Activated effector memory CD4-positive, alpha-beta T cell treated with anti-CD3 and anti-CD28 coated beads, Interleukin-2, amount 50 U/mL, for 16 hours (primary cell): ENCODE results near the gene ZBTB47.
A peak's percentile ranks its signal among the peaks of the same experiment; 100 is the strongest.

ENCODE experiments used
- DNase-seq: peaks from one replicate; pipeline ENCODE4 v3.0.0-alpha.2; 2020

ZBTB47 gene

DNA sequence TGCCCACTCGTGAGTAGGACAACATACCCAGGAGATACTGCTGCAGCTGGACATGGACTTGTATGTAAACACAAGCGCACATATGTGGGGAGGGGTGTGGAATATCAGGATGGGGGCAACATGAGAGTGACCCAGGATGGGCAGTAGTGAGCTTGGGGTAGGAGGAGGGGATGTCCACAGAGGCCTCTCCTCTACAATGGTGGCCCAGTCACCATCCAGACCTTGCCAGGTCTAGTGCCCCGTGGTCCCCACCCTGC lies 266 bp upstream of the ZBTB47 start:
- DNase-seq: no peak

- DNase-seq: peak; percentile 64
Measured at GRCh38 chr3:42654331-42655201, 1.1 kb downstream of the ZBTB47 start.

DNA sequence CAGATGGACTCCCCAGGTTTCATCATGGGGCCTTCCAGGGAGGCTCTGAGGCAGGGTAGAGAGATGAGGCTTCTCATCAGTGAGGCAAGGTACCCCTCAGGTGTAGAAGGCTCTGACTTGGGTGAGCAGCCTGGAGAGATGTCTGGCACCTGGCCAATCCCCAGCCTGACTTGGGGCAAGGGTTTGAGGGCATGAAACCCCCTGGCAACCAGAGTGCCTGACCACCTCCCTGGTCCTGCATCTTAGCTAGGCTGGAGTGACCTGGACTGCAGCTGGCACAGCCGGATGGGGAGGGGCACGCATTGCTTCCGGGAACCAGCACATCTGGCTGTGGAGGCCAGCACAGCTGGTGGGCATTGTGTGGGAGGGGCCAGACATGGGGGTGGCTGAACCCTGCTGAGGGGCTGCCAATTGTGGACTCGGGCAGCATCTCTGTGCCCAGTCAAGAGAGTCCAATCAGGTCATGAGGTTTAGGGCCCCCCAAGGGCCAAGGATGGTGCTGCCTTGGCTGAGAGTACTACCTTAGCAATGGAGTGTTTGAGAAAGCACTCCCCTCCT lies 1.9 kb downstream of the ZBTB47 start:
- peak; percentile 63 for DNase-seq

GRCh38 chr3:42655980-42656679 lies 2.6 kb downstream of the ZBTB47 start:
- no peak for DNase-seq

- no peak for DNase-seq
Measured at GRCh38 chr3:42656680-42657610, 3.4 kb downstream of the ZBTB47 start.

- DNase-seq: no peak
Measured at GRCh38 chr3:42657675-42658074, 4.2 kb downstream of the ZBTB47 start.

- peak; percentile 56 for DNase-seq
Measured at GRCh38 chr3:42658091-42658770, 4.7 kb downstream of the ZBTB47 start.

- peak; percentile 54 for DNase-seq
Measured at GRCh38 chr3:42658771-42659390, 5.4 kb downstream of the ZBTB47 start.

GRCh38 chr3:42659451-42660130 lies 6.1 kb downstream of the ZBTB47 start:
- peak; percentile 58 for DNase-seq

GRCh38 chr3:42660131-42660715 lies 6.7 kb downstream of the ZBTB47 start:
- peak; percentile 53 for DNase-seq

DNA sequence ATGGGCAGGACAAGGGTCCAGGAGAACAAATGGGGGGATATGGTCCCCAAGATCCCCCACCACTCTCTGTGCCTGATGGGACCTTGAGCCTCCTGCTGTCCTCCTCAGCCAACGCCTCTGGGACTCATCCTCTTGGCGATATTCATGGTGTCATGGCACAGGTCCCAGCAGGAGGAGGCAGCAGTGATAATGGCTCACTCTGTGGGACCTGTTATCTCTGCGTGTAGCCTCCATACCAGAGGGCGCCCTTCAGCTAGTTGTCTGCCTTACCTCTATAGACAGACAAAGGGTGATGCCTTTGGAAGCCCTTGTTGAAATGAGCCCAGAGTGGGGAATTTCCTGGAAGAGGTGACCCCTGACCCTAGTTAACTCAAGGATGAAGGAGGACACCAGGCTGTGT lies 7.4 kb downstream of the ZBTB47 start:
- DNase-seq: peak; percentile 58

GRCh38 chr3:42661593-42662022 lies 8.1 kb downstream of the ZBTB47 start:
- DNase-seq: peak; percentile 58

DNA sequence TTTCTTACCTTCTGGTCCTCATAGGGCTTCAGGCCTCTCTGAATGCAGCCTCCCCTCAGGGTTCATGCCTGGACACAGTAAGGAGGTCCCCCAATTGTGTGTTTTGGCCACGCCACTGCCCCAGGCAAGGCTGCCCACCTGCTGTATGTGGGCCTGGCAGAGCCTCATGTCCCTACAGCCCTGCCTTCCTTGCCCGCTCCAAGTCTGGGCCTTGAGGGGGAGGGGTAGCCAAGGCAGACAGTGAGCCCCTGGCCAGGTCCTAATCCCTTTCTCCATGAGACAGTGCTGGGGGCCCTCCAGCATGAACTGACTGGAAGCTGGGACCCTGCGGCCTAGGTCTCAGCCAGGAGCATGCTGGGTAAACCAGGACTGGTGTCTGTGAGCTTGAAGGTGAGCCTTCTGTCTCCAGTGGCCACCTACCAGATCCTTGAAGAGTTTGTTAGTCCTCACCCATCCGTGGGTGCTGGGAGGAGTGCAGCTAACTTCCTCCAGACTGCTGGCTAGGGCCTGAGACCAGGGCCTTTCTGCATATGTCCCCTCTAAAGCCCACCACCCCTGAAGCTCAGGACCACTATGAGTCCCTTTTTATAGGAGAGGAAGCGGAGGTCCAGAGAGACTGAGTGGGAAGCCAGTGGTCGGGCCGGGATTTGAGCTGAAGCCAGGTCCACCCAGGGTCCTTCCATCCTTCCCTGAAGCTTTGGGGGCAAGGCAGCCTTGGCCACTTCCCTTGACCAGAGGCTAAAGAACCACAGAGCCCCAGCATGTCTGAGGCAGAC lies 8.7 kb downstream of the ZBTB47 start:
- DNase-seq: peak; percentile 56

GRCh38 chr3:42662813-42663535 lies 9.5 kb downstream of the ZBTB47 start:
- peak; percentile 49 for DNase-seq

DNA sequence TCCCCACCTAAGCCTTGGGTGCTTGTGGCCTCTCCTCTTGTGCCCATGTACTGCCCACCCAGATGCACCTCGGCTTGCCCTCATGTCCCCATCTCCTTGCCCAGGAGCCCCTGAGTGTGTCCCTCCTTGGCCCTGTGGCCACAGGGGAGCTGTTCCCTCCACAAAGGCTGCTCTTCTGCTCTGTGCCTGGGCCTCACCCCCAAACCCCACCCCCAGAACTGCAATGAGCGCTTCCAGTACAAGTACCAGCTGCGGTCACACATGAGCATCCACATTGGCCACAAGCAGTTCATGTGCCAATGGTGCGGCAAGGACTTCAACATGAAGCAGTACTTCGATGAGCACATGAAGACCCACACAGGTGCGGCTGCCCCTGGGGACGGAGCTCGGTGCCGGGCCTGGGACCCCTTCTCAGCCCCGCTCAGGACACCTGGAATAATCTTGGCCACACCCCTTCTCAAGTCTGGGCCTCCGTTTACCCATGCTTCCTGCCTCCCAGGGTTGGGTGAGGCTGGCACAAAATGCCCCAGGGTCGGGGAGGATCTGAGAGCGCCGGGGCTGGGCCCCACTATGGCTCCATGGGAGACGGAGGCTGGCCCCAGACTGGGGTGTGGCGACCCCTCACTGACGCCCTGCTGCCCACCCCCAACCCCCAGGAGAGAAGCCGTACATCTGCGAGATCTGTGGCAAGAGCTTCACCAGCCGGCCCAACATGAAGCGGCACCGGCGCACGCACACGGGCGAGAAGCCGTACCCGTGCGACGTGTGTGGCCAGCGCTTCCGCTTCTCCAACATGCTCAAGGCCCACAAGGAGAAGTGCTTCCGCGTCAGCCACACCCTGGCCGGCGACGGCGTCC lies 10.3 kb downstream of the ZBTB47 start:
- peak; percentile 48 for DNase-seq

DNA sequence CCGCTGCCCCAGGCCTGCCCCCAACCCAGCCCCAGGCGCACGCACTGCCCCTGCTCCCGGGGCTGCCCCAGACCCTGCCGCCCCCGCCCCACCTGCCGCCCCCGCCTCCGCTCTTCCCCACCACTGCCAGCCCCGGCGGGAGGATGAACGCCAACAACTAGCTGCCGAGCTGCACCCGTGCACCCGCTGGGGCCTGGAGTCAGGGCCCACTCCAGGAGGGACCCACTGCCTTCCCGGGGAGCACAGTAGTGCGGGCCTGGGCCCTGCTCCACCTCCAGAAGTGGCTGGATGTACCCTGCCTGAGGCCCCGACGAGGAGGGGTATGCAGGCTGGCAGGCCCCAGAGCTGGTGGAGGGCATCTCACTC lies 10.9 kb downstream of the ZBTB47 start:
- DNase-seq: peak; percentile 42

GRCh38 chr3:42665050-42665878 lies 11.8 kb downstream of the ZBTB47 start:
- peak; percentile 51 for DNase-seq
